OCI-LY1 (cell line): Measurements from ENCODE around the gene CPPED1.

Source experiments
- H2AFZ ChIP-seq: fragments of 200-600 bp; sonication (generic), shearing (Covaris generic); 2 replicates; pipeline ENCODE4 v1.6.0; 2014; ENCODE audit warnings: antibody characterized with exemption, mild to moderate bottlenecking, low read length
- H3F3A ChIP-seq: fragments of 200-600 bp; sonication (generic), shearing (Covaris generic); 2 replicates; pipeline ENCODE4 v1.6.0; 2014; ENCODE audit warnings: mild to moderate bottlenecking, antibody characterized with exemption, low read length, moderate library complexity; ENCODE audit not compliant: insufficient read depth
- H3K27ac ChIP-seq: fragments of 200-600 bp; sonication (generic); 2 replicates; pipeline ENCODE4 v1.5.1; 2014; ENCODE audit warnings: low read length, mixed run types, mild to moderate bottlenecking, low read depth; ENCODE audit not compliant: poor library complexity, severe bottlenecking
- H3K27me3 ChIP-seq: fragments of 200-600 bp; sonication (generic); 2 replicates; pipeline ENCODE4 v1.6.0; 2014; ENCODE audit warnings: antibody characterized with exemption, mild to moderate bottlenecking, low read length, moderate library complexity; ENCODE audit not compliant: insufficient read depth
- H3K36me3 ChIP-seq: fragments of 200-600 bp; sonication (generic); 2 replicates; pipeline ENCODE4 v1.6.1; 2014; ENCODE audit warnings: mild to moderate bottlenecking, antibody characterized with exemption, low read length, moderate library complexity, mixed read lengths; ENCODE audit not compliant: insufficient read depth
- H3K4me1 ChIP-seq: fragments of 200-600 bp; sonication (generic); 2 replicates; pipeline ENCODE4 v1.5.1; 2014; ENCODE audit warnings: mild to moderate bottlenecking, low read length, moderate library complexity; ENCODE audit not compliant: insufficient read depth, severe bottlenecking
- H3K4me2 ChIP-seq: fragments of 200-600 bp; sonication (generic), shearing (Covaris generic); 2 replicates; pipeline ENCODE4 v1.6.1; 2014; ENCODE audit warnings: low read length
- H3K4me3 ChIP-seq: fragments of 200-600 bp; sonication (generic); 2 replicates; pipeline ENCODE4 v1.5.1; 2014; ENCODE audit warnings: low read length, low read depth, mild to moderate bottlenecking, mixed read lengths; ENCODE audit not compliant: poor library complexity, severe bottlenecking
- H3K79me2 ChIP-seq: fragments of 200-600 bp; shearing (Covaris generic); 2 replicates; pipeline ENCODE4 v1.6.1; 2016; ENCODE audit warnings: mixed run types, low read length, mixed read lengths; ENCODE audit not compliant: insufficient read depth
- H3K9ac ChIP-seq: fragments of 200-600 bp; sonication (generic), shearing (Covaris generic); 2 replicates; pipeline ENCODE4 v1.6.1; 2014; ENCODE audit warnings: mild to moderate bottlenecking, low read length, mixed read lengths
- H3K9me2 ChIP-seq: fragments of 200-600 bp; sonication (generic), shearing (Covaris generic); 2 replicates; pipeline ENCODE4 v1.6.1; 2014; ENCODE audit warnings: low read depth, mild to moderate bottlenecking, low read length, mixed read lengths
- H3K9me3 ChIP-seq: fragments of 200-600 bp; shearing (Covaris generic); 2 replicates; pipeline ENCODE4 v1.6.1; 2014; ENCODE audit warnings: low read length, mixed read lengths
- H4K20me1 ChIP-seq: fragments of 200-600 bp; sonication (generic), shearing (Covaris generic); 2 replicates; pipeline ENCODE4 v1.6.0; 2016; ENCODE audit warnings: mild to moderate bottlenecking, low read length; ENCODE audit not compliant: insufficient read depth
- CTCF ChIP-seq: fragments of 200-600 bp; sonication (generic), shearing (Covaris generic); IDR thresholded peaks from 2 replicates; pipeline ENCODE4 v1.5.1; 2017; ENCODE audit warnings: mild to moderate bottlenecking, antibody characterized with exemption, low read length, moderate library complexity, mixed read lengths
- EZH2 ChIP-seq: fragments of 200-600 bp; sonication (generic), shearing (Covaris generic); IDR thresholded peaks from 2 replicates; pipeline ENCODE4 v1.8.0; 2017; ENCODE audit warnings: borderline replicate concordance, mixed run types, mild to moderate bottlenecking, antibody characterized with exemption, low read length, moderate library complexity, mixed read lengths

CPPED1 gene

GRCh38 chr16:12688951-12689850 is 114.5 kb downstream of the CPPED1 start:
- Histone ChIP-seq H3K9me2 (no peaks in the 10 kb centered on the region), H3K9me3 (no peaks in the 10 kb centered on the region), H2AFZ (no peak overlapping the region), H3K4me2 (no peak overlapping the region), H4K20me1 (no peaks in the 10 kb centered on the region), H3K9ac (no peak overlapping the region), H3K27ac (no peak overlapping the region), H3K27me3 (0 out of 2 replicates have a peak, but pooled peaks cover 3% of the 10 kb centered on the region), H3K4me1 (no peaks in the 10 kb centered on the region), H3K79me2 (no peaks in the 10 kb centered on the region), H3K36me3 (no peaks in the 10 kb centered on the region), H3K4me3 (no peak overlapping the region), H3F3A (no peaks in the 10 kb centered on the region)
- TF ChIP-seq CTCF (no peak), EZH2 (no peak)

- no peaks in the 10 kb centered on the region for H3K4me1 ChIP-seq
- no peak overlapping the region for H3K4me2 ChIP-seq
- H3K9me3 ChIP-seq = no peaks in the 10 kb centered on the region
- H2AFZ ChIP-seq = no peak overlapping the region
- H3K4me3 ChIP-seq = no peak overlapping the region
- H4K20me1 ChIP-seq = no peaks in the 10 kb centered on the region
- H3K27ac ChIP-seq = no peak overlapping the region
- H3K79me2 ChIP-seq = no peaks in the 10 kb centered on the region
- no peaks in the 10 kb centered on the region for H3K9me2 ChIP-seq
- 0 out of 2 replicates have a peak, but pooled peaks cover 3% of the 10 kb centered on the region for H3K27me3 ChIP-seq
- no peaks in the 10 kb centered on the region for H3F3A ChIP-seq
- H3K9ac ChIP-seq = no peak overlapping the region
- no peaks in the 10 kb centered on the region for H3K36me3 ChIP-seq
- no peak for TF ChIP-seq CTCF
- TF ChIP-seq EZH2 = no peak
Observed at GRCh38 chr16:12685806-12686205, 117.9 kb downstream of the CPPED1 start.

GRCh38 chr16:12682432-12683165 is 121.1 kb downstream of the CPPED1 start:
- Histone ChIP-seq H3K4me3 (no peak overlapping the region), H3K4me2 (no peak overlapping the region), H3K27ac (no peak overlapping the region), H2AFZ (no peak overlapping the region), H3K9me3 (no peaks in the 10 kb centered on the region), H3K79me2 (no peaks in the 10 kb centered on the region), H3K4me1 (no peaks in the 10 kb centered on the region), H3K9ac (no peak overlapping the region), H3K9me2 (no peaks in the 10 kb centered on the region), H3K36me3 (no peaks in the 10 kb centered on the region), H4K20me1 (no peaks in the 10 kb centered on the region), H3K27me3 (0 out of 2 replicates have a peak, but pooled peaks cover 3% of the 10 kb centered on the region), H3F3A (no peaks in the 10 kb centered on the region)
- TF ChIP-seq CTCF (no peak), EZH2 (no peak)
